ENCODE results near the gene VWA3B.

Gene VWA3B

GRCh38 chr2:98346311-98347236, 259.6 kb downstream of the VWA3B start, which contains the start of gene CNGA3:
CNGA3 (plus strand) TSS chr2:98346456; CDS start chr2:98369976, 23,520 bp downstream.
- DNase-seq, result peak; percentile 38

- peak; percentile 10 for DNase-seq
These were observed 260.5 kb downstream of the VWA3B start for GRCh38 chr2:98347298-98348065.

GRCh38 chr2:98348066-98348561, 261.1 kb downstream of the VWA3B start:
- no peak for DNase-seq

- DNase-seq, result no peak
These were observed 263.4 kb downstream of the VWA3B start for GRCh38 chr2:98350411-98350810.

- DNase-seq, result no peak
These were observed 268.9 kb downstream of the VWA3B start for GRCh38 chr2:98355881-98356280.

- DNase-seq, result no peak
These were observed 269.8 kb downstream of the VWA3B start for GRCh38 chr2:98356729-98357128.

- DNase-seq, result no peak
These were observed 270.9 kb downstream of the VWA3B start for GRCh38 chr2:98357849-98358248.

- DNase-seq, result no peak
These were observed 273.0 kb downstream of the VWA3B start for GRCh38 chr2:98359986-98360385.

All from stimulated activated CD4-positive, alpha-beta T cell treated with anti-CD3 and anti-CD28 coated beads, Interleukin-15, amount 100 ng/mL, for 24 hours (primary cell).